ENCODE results near the gene LARP4. TPM values are rescaled to one million over a fixed set of nuclear protein-coding genes. Genes with fewer than 3 reads are reported as not detected.
"Not testable (repeated sequence)": the region's sequence is repeated elsewhere in the genome, so short reads cannot be mapped to it uniquely, and the experiment has no call there.

Gene LARP4
- total RNA-seq, 1 donor from 2014 or later: 117 TPM

- Mint-ChIP-seq H3K27me3 (no peaks in the 10 kb centered on the region), H3K4me3 (no peak overlapping the region), H3K9me3 (no peaks in the 10 kb centered on the region), H3K4me1 (no peaks in the 10 kb centered on the region), H3K36me3 (ENCODE audit: low read depth) (peaks cover 13% of the 10 kb centered on the region), H3K27ac (no peak overlapping the region)
- DNase-seq: no peak
- intact Hi-C loops (cut with micrococcal nuclease): no loop called here
These were observed 81.9 kb downstream of the LARP4 start for GRCh38 chr12:50482571-50482970.

GRCh38 chr12:50483488-50483887 is 82.8 kb downstream of the LARP4 start:
- H3K36me3 Mint-ChIP-seq (ENCODE audit: low read depth): peaks cover 7% of the 10 kb centered on the region
- no peak overlapping the region for H3K4me3 Mint-ChIP-seq
- intact Hi-C loops (cut with micrococcal nuclease): no loop called here
- no peak overlapping the region for H3K27ac Mint-ChIP-seq
- H3K4me1 Mint-ChIP-seq: no peaks in the 10 kb centered on the region
- DNase-seq: no peak
- H3K27me3 Mint-ChIP-seq: no peaks in the 10 kb centered on the region
- H3K9me3 Mint-ChIP-seq: no peaks in the 10 kb centered on the region

GRCh38 chr12:50488801-50489200 is 88.1 kb downstream of the LARP4 start:
- no peaks in the 10 kb centered on the region for H3K4me1 Mint-ChIP-seq
- no peaks in the 10 kb centered on the region for H3K27me3 Mint-ChIP-seq
- intact Hi-C loops (cut with micrococcal nuclease): no loop called here
- H3K36me3 Mint-ChIP-seq (ENCODE audit: low read depth): peaks cover 2% of the 10 kb centered on the region
- no peak for DNase-seq
- H3K4me3 Mint-ChIP-seq: no peak overlapping the region
- peaks cover 14% of the 10 kb centered on the region for H3K9me3 Mint-ChIP-seq
- no peak overlapping the region for H3K27ac Mint-ChIP-seq

DNA sequence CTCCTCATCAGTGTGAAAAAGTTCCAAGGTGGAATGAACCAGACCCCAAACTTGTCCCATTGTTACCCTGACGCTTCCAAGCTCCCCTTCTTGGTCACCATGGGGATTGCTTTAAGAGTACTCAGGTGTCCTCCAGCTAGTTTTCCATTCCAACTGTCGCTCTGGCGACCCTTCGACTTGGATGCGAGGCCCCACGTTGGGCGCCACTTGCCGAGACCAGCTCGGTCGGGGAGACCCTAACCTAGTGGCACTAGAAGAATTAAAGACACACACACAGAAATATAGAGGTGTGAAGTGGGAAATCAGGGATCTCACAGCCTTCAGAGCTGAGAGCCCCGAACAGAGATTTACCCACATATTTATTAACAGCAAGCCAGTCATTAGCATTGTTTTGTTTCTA is 97.4 kb downstream of the LARP4 start:
- H3K4me1 Mint-ChIP-seq; H3K36me3 Mint-ChIP-seq (ENCODE audit: low read depth); H3K27ac Mint-ChIP-seq; H3K4me3 Mint-ChIP-seq; intact Hi-C loops (cut with micrococcal nuclease); H3K27me3 Mint-ChIP-seq; DNase-seq: not testable (repeated sequence)
- H3K9me3 Mint-ChIP-seq: peaks cover 32% of the 10 kb centered on the region

- no peaks in the 10 kb centered on the region for H3K27me3 Mint-ChIP-seq
- H3K4me1 Mint-ChIP-seq: peaks cover 47% of the 10 kb centered on the region
- peak within 1 kb of the TSS; percentile 98 for H3K27ac Mint-ChIP-seq
- H3K36me3 Mint-ChIP-seq (ENCODE audit: low read depth): peaks cover 5% of the 10 kb centered on the region
- H3K4me3 Mint-ChIP-seq: peak within 1 kb of the TSS; percentile 99
- peak; percentile 99 for DNase-seq
- no peaks in the 10 kb centered on the region for H3K9me3 Mint-ChIP-seq
- intact Hi-C loops (cut with micrococcal nuclease): loop anchor here (1.0 to 5.0 kb wide), 6 partner anchors 50 to 258 kb away; no protein-coding TSS in a partner anchor
These were observed 104.4 kb downstream of the LARP4 start, which contains the start of gene DIP2B for GRCh38 chr12:50504798-50505674. DIP2B (plus strand) TSS chr12:50504985; CDS start chr12:50505141, 156 bp downstream.

DNA sequence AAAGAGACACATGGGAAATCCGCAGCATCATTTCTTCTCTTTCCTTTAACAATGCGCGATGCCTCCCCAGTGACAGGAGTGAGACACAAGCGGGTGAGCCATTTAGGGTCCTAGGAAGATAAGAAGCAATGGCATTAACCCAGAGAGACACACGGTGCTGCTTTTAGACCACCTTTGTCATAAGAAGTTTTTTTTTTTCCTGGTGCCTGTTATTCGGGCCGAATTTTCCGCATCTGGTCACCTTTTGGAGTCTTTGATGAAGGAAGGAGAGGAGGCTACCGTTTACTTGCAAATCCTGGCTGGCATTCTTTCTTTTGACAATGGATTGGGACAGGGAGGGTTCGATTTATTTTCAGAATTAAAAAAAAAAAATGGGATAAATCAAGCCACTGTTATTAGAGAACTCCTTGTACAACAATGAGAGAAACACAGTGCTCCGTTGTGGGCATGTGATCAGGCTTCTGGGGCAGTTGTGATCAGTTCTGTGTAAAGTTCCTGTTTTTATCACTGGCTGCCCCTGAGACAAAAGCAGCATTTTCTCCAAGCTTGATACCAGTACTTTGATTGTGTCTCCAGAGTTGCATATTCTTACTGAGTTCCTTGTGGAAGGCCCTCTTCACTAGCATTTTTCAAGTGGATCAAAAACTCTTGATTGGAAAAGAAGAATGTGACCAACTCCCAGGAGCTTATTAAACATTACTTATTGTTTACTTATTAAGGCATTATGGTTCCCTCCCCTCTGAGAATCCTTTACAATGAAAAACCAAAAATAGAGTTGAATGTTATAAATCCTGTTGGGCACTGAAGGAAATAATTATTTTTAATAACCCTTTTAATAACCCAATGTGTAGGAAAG is 105.2 kb downstream of the LARP4 start:
- Mint-ChIP-seq H3K36me3 (ENCODE audit: low read depth) (peaks cover 5% of the 10 kb centered on the region), H3K4me3 (peak overlapping the region; percentile 99), H3K27ac (peak overlapping the region; percentile 98), H3K4me1 (peaks cover 49% of the 10 kb centered on the region), H3K27me3 (no peaks in the 10 kb centered on the region), H3K9me3 (no peaks in the 10 kb centered on the region)
- DNase-seq: peak; percentile 63
- intact Hi-C loops (cut with micrococcal nuclease): loop anchor here (2.0 to 5.0 kb wide), 5 partner anchors 49 to 257 kb away; no protein-coding TSS in a partner anchor

GRCh38 chr12:50506753-50507473 is 106.2 kb downstream of the LARP4 start:
- intact Hi-C loops (cut with micrococcal nuclease): loop anchor here (5.0 kb wide), 1 partner anchor 115 kb away; no protein-coding TSS in a partner anchor
- DNase-seq: peak; percentile 53
- H3K9me3 Mint-ChIP-seq: no peaks in the 10 kb centered on the region
- H3K27ac Mint-ChIP-seq: peak overlapping the region; percentile 85
- H3K27me3 Mint-ChIP-seq: no peaks in the 10 kb centered on the region
- peaks cover 5% of the 10 kb centered on the region for H3K36me3 Mint-ChIP-seq (ENCODE audit: low read depth)
- H3K4me1 Mint-ChIP-seq: peaks cover 49% of the 10 kb centered on the region
- H3K4me3 Mint-ChIP-seq: peak overlapping the region; percentile 99

GRCh38 chr12:50507474-50507838 is 106.8 kb downstream of the LARP4 start:
- Mint-ChIP-seq H3K36me3 (ENCODE audit: low read depth) (peaks cover 5% of the 10 kb centered on the region), H3K27ac (peak overlapping the region; percentile 85), H3K4me1 (peaks cover 49% of the 10 kb centered on the region), H3K9me3 (no peaks in the 10 kb centered on the region), H3K27me3 (no peaks in the 10 kb centered on the region), H3K4me3 (peak overlapping the region; percentile 99)
- DNase-seq: peak; percentile 57
- intact Hi-C loops (cut with micrococcal nuclease): loop anchor here (5.0 kb wide), 1 partner anchor 115 kb away; no protein-coding TSS in a partner anchor

DNA sequence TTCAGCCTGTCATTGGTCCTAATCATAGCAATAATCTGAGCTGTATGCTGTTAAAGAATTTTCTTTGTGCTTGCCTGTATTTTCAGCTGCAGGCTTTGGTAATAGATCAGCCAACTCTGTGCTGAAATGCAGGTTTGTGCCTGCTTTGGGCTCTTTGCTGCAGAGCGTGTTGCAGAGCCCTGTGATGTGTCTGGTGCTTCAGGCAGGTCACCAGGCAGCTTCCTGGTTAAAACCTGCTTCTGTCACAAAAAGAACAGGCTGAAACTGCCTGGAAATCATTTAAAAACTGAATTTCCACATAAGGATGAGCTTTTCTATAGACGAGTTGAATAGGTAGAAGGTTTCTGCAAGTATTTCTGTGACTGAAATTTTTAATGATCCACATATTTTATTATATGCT is 107.2 kb downstream of the LARP4 start:
- H3K4me3 Mint-ChIP-seq: peak overlapping the region; percentile 99
- H3K27me3 Mint-ChIP-seq: no peaks in the 10 kb centered on the region
- no peaks in the 10 kb centered on the region for H3K9me3 Mint-ChIP-seq
- peaks cover 5% of the 10 kb centered on the region for H3K36me3 Mint-ChIP-seq (ENCODE audit: low read depth)
- intact Hi-C loops (cut with micrococcal nuclease): loop anchor here (2.0 to 5.0 kb wide), 3 partner anchors 25 to 114 kb away; no protein-coding TSS in a partner anchor
- peaks cover 49% of the 10 kb centered on the region for H3K4me1 Mint-ChIP-seq
- peak; percentile 79 for DNase-seq
- peak overlapping the region; percentile 85 for H3K27ac Mint-ChIP-seq

- Mint-ChIP-seq H3K27me3 (no peaks in the 10 kb centered on the region), H3K27ac (peak overlapping the region; percentile 85), H3K36me3 (ENCODE audit: low read depth) (peaks cover 5% of the 10 kb centered on the region), H3K9me3 (no peaks in the 10 kb centered on the region), H3K4me1 (peaks cover 52% of the 10 kb centered on the region), H3K4me3 (peak overlapping the region; percentile 99)
- intact Hi-C loops (cut with micrococcal nuclease): loop anchor here (2.0 to 5.0 kb wide), 3 partner anchors 24 to 114 kb away; no protein-coding TSS in a partner anchor
- no peak for DNase-seq
These were observed 107.7 kb downstream of the LARP4 start for GRCh38 chr12:50508414-50508813.

DNA sequence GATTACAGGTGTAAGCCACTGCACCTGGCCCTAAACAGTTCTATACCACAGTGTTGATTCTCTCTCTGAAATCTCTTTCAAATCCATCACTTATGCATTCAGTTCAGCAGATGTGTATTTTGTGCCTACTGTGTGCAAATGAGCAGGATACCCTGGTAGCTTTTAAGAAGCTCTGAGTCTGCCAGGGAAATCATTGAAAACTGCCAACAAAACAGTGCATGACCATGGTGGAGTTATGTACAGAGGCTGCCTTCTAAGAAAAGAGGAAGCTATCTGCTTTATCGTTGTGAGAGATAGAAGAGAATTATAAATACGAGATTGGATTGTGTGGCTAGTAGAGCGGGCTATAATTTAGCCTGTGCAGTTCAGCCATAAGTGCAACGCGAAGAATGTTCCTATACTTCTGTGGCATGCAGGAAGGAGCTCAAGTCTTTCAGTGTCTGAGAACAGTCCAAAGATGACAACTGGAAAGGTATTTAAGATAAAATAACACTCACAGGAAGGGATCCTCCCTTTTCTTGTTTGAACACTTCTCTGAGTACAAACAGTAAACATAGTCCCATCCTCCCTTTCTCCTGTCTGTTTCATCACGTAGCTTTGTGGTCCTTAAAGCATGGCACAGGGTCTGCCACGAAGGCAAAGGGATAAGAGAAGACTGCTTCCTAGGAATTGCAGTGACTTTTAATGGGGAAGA is 108.4 kb downstream of the LARP4 start:
- no peak for DNase-seq
- peaks cover 54% of the 10 kb centered on the region for H3K4me1 Mint-ChIP-seq
- H3K9me3 Mint-ChIP-seq: no peaks in the 10 kb centered on the region
- peak overlapping the region; percentile 99 for H3K4me3 Mint-ChIP-seq
- peak overlapping the region; percentile 85 for H3K27ac Mint-ChIP-seq
- no peaks in the 10 kb centered on the region for H3K27me3 Mint-ChIP-seq
- peaks cover 5% of the 10 kb centered on the region for H3K36me3 Mint-ChIP-seq (ENCODE audit: low read depth)
- intact Hi-C loops (cut with micrococcal nuclease): loop anchor here (1.0 to 5.0 kb wide), 4 partner anchors 8 to 113 kb away; no protein-coding TSS in a partner anchor

- peak; percentile 76 for DNase-seq
- peak overlapping the region; percentile 42 for H3K4me3 Mint-ChIP-seq
- intact Hi-C loops (cut with micrococcal nuclease): no loop called here
These were observed 114.0 kb downstream of the LARP4 start for GRCh38 chr12:50514526-50515276.

More at GRCh38 chr12:50514526-50515276, 114.0 kb downstream of the LARP4 start:
- Mint-ChIP-seq H3K27me3 (no peaks in the 10 kb centered on the region), H3K36me3 (ENCODE audit: low read depth) (peaks cover 9% of the 10 kb centered on the region), H3K9me3 (no peaks in the 10 kb centered on the region), H3K4me1 (peaks cover 42% of the 10 kb centered on the region), H3K27ac (peak overlapping the region; percentile 76)
